Body of pancreas (tissue), 4 donors: ENCODE measurements around the gene GALNT7. TPM values are rescaled to one million over a fixed set of nuclear protein-coding genes. Genes with fewer than 3 reads are reported as not detected.

Experiments
- ATAC-seq: fragments of 150-250 bp; one replicate; pipeline ENCODE4 v1.9.1; 2016
- DNase-seq, 4 donors: peaks; one replicate each; pipeline ENCODE4 v3.0.0-alpha.2; 2019
- H3K27ac ChIP-seq, 4 donors: fragments of 200-600 bp; sonication (generic); 1 replicate in 3 of 4; 2 replicates in 1 of 4; pipeline versions ENCODE4 v1.5.1 to v1.6.1; 2016 to 2019; ENCODE audit warnings: mild to moderate bottlenecking in 1 of 4, mixed read lengths in 1 of 4, moderate library complexity in 1 of 4
- H3K27me3 ChIP-seq, 2 donors: fragments of 200-600 bp; sonication (generic); one replicate each; pipeline ENCODE4 v1.6.0; 2016; ENCODE audit warnings: mild to moderate bottlenecking in 1 of 2
- H3K36me3 ChIP-seq, 2 donors: fragments of 200-600 bp; sonication (generic); replicated peaks in 1 of 2; 2 replicates each; pipeline ENCODE4 v1.5.1; 2016; ENCODE audit warnings: low read depth in 2 of 2; ENCODE audit not compliant: insufficient read depth in 1 of 2
- H3K4me1 ChIP-seq: fragments of 200-600 bp; sonication (generic); one replicate; pipeline ENCODE4 v1.6.0; 2016
- H3K4me3 ChIP-seq, 2 donors: fragments of 200-600 bp; sonication (generic); 1 replicate in 1 of 2; 2 replicates in 1 of 2; pipeline ENCODE4 v1.5.1; 2016 to 2019
- H3K9me3 ChIP-seq, 3 donors: fragments of 200-600 bp; sonication (generic); 1 replicate in 2 of 3; 2 replicates in 1 of 3; pipeline ENCODE4 v1.5.1; 2016
- POLR2A ChIP-seq, 3 donors: fragments of 450-650 bp; IDR thresholded peaks; one replicate each; pipeline ENCODE4 v1.6.1; 2016; ENCODE audit warnings: antibody characterized with exemption in 3 of 3, mild to moderate bottlenecking in 2 of 3
- WGBS, 2 donors: methylation state at CpG; one replicate each; pipeline ENCODE4 v1.1.5; 2017; 5-methylcytosine and 5-hydroxymethylcytosine counted together
- intact Hi-C: fragments of 100-400 bp; cut with DNase I; formaldehyde crosslinking; loops from one replicate; pipeline ENCODE4 v1.15.1; 2023
- total RNA-seq, 2 donors: library from RNA; depleted of rRNA; stranded (reverse); fragments of >200 nt; gene quantifications; one replicate each; pipeline ENCODE4 v1.1.0, GENCODE V29; 2016
- TF ChIP-seq, protein P1 (sequence below), 7 experiments: fragments of 450-650 bp in 4 of 7; fragments of 200-600 bp in 3 of 7; sonication (generic) in 3 of 7; IDR thresholded peaks; one replicate each; pipeline ENCODE4 v1.5.1; 2016 to 2019; ENCODE audit warnings: antibody characterized with exemption in 7 of 7

Gene GALNT7
- total RNA-seq, 2 donors from 2014 or later, result 20.4 to 32.4 TPM

DNA sequence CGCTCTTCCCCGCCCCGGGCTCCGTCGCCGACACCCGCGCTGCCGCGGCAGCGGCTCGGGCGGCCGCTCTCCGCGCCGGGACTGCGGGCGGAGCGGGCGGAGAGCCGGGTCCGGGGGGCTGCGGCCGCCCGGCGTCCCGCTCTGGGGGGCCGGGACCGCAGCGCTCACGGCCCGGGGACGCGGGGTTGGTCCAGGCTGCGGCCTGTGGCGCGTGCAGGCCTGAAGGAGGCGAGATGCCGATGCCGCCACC lies 492 bp downstream of the GALNT7 start:
- 0% methylated on average over 41 of the region's 41 CpGs; no CpG with 5 or more reads in 1 of the 2 donors for WGBS, 2 donors
- no peaks in the 10 kb centered on the region for H3K27me3 ChIP-seq
- H3K4me3 ChIP-seq, result peak overlapping the region; percentile 59 to 74
- no peaks in the 10 kb centered on the region for H3K36me3 ChIP-seq
- TF ChIP-seq, protein P1, sequence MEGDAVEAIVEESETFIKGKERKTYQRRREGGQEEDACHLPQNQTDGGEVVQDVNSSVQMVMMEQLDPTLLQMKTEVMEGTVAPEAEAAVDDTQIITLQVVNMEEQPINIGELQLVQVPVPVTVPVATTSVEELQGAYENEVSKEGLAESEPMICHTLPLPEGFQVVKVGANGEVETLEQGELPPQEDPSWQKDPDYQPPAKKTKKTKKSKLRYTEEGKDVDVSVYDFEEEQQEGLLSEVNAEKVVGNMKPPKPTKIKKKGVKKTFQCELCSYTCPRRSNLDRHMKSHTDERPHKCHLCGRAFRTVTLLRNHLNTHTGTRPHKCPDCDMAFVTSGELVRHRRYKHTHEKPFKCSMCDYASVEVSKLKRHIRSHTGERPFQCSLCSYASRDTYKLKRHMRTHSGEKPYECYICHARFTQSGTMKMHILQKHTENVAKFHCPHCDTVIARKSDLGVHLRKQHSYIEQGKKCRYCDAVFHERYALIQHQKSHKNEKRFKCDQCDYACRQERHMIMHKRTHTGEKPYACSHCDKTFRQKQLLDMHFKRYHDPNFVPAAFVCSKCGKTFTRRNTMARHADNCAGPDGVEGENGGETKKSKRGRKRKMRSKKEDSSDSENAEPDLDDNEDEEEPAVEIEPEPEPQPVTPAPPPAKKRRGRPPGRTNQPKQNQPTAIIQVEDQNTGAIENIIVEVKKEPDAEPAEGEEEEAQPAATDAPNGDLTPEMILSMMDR (IDR thresholded peaks at IDR 0.05), result no peak
- TF ChIP-seq POLR2A (IDR thresholded peaks at IDR 0.05), result no peak
- intact Hi-C loops, result no loop called here
- H3K27ac ChIP-seq, result peak overlapping the region; percentile 91 to 97 (median 93)
- peak; percentile 41 for ATAC-seq
- no peak for DNase-seq
- H3K4me1 ChIP-seq, result peaks cover 30% of the 10 kb centered on the region
- no peaks in the 10 kb centered on the region for H3K9me3 ChIP-seq

DNA sequence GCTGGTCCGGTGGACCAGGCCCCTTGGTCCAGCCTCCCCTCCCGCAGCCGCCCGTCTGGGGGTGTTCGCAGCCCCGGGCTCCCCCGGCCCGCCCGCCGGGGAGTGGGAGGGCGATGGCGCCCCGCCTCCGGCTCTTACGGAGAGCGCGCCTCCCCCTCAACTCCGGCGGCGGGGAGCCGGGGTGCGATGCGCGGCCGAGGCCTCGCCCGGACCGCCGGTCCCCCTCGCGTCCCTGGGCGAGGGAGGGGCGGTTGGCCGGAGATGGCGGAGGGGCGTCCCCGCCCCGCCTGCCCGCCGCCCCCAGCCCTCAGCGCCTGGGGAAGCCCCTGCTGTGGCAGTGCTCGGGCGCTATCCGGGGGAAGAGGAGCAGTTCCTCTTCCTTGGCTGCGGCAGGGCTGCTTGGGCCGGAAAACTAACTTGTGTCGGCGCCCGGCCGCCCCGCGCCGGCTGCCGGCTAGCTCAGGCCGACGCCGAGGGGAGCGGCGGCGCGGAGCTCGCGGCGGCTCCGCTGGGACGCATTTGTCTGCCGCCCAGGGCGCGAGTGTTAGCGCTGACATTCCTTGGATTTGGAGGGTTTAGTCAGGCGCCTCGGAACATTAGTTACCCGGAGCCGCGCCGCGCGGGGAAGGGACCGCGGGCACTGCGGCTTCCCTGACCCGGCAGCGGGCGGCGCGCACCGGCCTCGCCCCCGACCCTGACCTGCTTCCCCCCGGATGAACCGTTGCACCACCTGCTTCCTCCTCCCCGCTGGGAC lies 994 bp downstream of the GALNT7 start:
- peaks cover 35% of the 10 kb centered on the region for H3K4me1 ChIP-seq
- ATAC-seq (peak; percentile 49), DNase-seq (peak; percentile 43 to 60 (median 52))
- intact Hi-C loops, result loop anchor here (10.0 kb wide), 1 partner anchor 145 kb away; no protein-coding TSS in a partner anchor
- peak overlapping the region; percentile 59 to 74 for H3K4me3 ChIP-seq
- WGBS, 2 donors, result 0% methylated on average over 90 of the region's 92 CpGs; no CpG with 5 or more reads in 1 of the 2 donors
- peak overlapping the region; percentile 91 to 97 (median 93) for H3K27ac ChIP-seq
- no peaks in the 10 kb centered on the region for H3K36me3 ChIP-seq
- peak; percentile 17 to 30 (median 18) for TF ChIP-seq POLR2A (IDR thresholded peaks at IDR 0.05)
- TF ChIP-seq, protein P1 (IDR thresholded peaks at IDR 0.05), result no peak
- no peaks in the 10 kb centered on the region for H3K27me3 ChIP-seq
- no peaks in the 10 kb centered on the region for H3K9me3 ChIP-seq

DNA sequence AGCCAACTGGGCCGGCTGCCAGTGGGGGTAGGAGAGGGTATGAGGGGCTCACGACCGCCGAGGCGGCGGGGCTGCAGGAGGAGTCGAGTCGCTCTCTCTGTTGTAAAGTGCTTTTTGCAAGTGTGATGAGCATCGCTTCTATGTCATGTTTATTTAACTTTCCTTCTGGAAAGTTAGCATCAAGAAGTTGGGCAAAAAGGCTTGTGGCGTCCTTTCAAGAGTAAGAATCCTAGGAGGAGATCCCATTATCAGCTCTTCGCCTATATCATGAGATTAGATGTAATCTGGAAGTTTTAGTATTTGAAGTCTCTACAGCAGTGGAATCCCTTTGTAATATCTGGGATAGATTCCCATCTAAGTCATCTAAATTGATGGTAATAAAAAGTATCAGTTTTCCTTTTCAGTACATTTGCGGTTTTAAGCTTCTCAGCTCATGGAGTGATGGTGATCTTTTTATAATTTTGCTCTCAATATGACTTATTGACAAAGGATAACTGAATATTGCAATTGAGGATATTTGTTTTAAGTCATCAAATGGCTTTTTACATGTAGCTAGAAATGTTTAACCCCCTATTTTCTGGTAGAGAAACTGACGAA lies 1.7 kb downstream of the GALNT7 start:
- peak overlapping the region; percentile 91 to 97 (median 93) for H3K27ac ChIP-seq
- H3K4me1 ChIP-seq, result peaks cover 38% of the 10 kb centered on the region
- no peaks in the 10 kb centered on the region for H3K27me3 ChIP-seq
- H3K4me3 ChIP-seq, result peak overlapping the region; percentile 59 to 74
- DNase-seq (no peak), ATAC-seq (no peak)
- TF ChIP-seq POLR2A (IDR thresholded peaks at IDR 0.05), result no peak
- TF ChIP-seq, protein P1 (IDR thresholded peaks at IDR 0.05), result no peak
- 7 to 15% methylated on average over 7 to 13 of the region's 13 CpGs for WGBS, 2 donors
- intact Hi-C loops, result loop anchor here (10.0 kb wide), 1 partner anchor 145 kb away; no protein-coding TSS in a partner anchor
- no peaks in the 10 kb centered on the region for H3K36me3 ChIP-seq
- H3K9me3 ChIP-seq, result no peaks in the 10 kb centered on the region

DNA sequence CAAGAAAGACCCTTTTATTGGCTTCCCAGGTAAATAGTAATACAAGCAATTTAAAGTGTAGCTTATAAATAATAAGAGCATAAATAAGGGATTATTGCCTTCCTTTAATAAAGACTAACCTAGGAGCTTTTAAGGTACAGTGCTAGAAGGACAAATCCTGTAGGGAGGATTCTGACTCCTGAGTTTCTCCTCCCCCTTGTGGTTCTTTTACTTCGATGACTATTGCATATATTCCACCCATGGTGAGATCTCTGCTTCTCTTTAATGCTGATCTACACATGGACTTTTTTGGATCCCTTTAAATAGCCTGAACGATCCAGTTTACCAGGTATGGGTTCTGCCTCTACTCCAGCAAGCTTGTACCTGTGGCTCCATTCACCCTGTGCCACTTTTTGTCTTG lies 2.5 kb downstream of the GALNT7 start:
- DNase-seq (no peak), ATAC-seq (no peak)
- TF ChIP-seq POLR2A (IDR thresholded peaks at IDR 0.05), result no peak
- TF ChIP-seq, protein P1 (IDR thresholded peaks at IDR 0.05), result peak in 4 of 7 experiments; percentile 23 to 44 (median 35)
- Histone ChIP-seq H3K36me3 (no peaks in the 10 kb centered on the region), H3K27ac (no peak overlapping the region), H3K4me3 (no peak overlapping the region), H3K4me1 (peaks cover 38% of the 10 kb centered on the region), H3K27me3 (no peaks in the 10 kb centered on the region), H3K9me3 (no peaks in the 10 kb centered on the region)
- WGBS, 2 donors, result 24 to 29% methylated on average over 2 of the region's 2 CpGs
- intact Hi-C loops, result loop anchor here (10.0 kb wide), 1 partner anchor 146 kb away; no protein-coding TSS in a partner anchor
